Thyroid gland (tissue), 4 donors: ENCODE measurements around the gene TEX48. TPM values are rescaled to one million over a fixed set of nuclear protein-coding genes. Genes with fewer than 3 reads are reported as not detected.

Experiments used
- DNase-seq, 2 donors: peaks; one replicate each; pipeline ENCODE4 v3.0.0-alpha.2; 2019
- H3K27ac ChIP-seq, 3 donors: fragments of 200-600 bp; sonication (generic); 1 replicate in 2 of 3; 2 replicates in 1 of 3; pipeline ENCODE4 v1.5.1; 2016 to 2019; ENCODE audit warnings: mild to moderate bottlenecking in 1 of 3, moderate library complexity in 1 of 3
- H3K27me3 ChIP-seq: fragments of 200-600 bp; sonication (generic); one replicate; pipeline ENCODE4 v1.5.1; 2019
- H3K36me3 ChIP-seq, 2 donors: fragments of 200-600 bp; sonication (generic); one replicate each; pipeline ENCODE4 v1.5.1; 2016 to 2019
- H3K4me1 ChIP-seq, 2 donors: fragments of 200-600 bp; sonication (generic); one replicate each; pipeline ENCODE4 v1.5.1; 2017 to 2019
- H3K4me3 ChIP-seq, 3 donors: fragments of 200-600 bp; sonication (generic); replicated peaks in 1 of 3; 1 replicate in 2 of 3; 2 replicates in 1 of 3; pipeline ENCODE4 v1.5.1; 2016; ENCODE audit warnings: mild to moderate bottlenecking in 1 of 3
- H3K9me3 ChIP-seq: fragments of 200-600 bp; sonication (generic); one replicate; pipeline ENCODE4 v1.5.1; 2017
- CTCF ChIP-seq, 6 experiments: fragments of 200-600 bp in 3 of 6; fragments of 450-650 bp in 3 of 6; sonication (generic) in 3 of 6; IDR thresholded peaks; one replicate each; pipeline ENCODE4 v1.5.1; 2016 to 2019; ENCODE audit warnings: antibody characterized with exemption in 6 of 6, mild to moderate bottlenecking in 2 of 6, inconsistent platforms in 1 of 6, moderate library complexity in 1 of 6
- POLR2A ChIP-seq, 2 donors: fragments of 450-650 bp; IDR thresholded peaks; one replicate each; pipeline ENCODE4 v1.6.1; 2017; ENCODE audit warnings: antibody characterized with exemption in 2 of 2, mild to moderate bottlenecking in 2 of 2, moderate library complexity in 1 of 2
- WGBS, 2 donors: methylation state at CpG; one replicate each; pipeline ENCODE4 v1.1.5; 2017; 5-methylcytosine and 5-hydroxymethylcytosine counted together
- intact Hi-C: fragments of 100-400 bp; cut with DNase I; formaldehyde crosslinking; loops from one replicate; pipeline ENCODE4 v1.15.1; 2023
- total RNA-seq, 4 donors: library from RNA; depleted of rRNA; stranded (reverse); fragments of >200 nt; gene quantifications; one replicate each; pipeline ENCODE4 v1.2.3, GENCODE V29; 2016

Gene TEX48
- total RNA-seq, 4 donors from 2014 or later, result not detected

- H3K9me3 ChIP-seq, result no peaks in the 10 kb centered on the region
- no peak for DNase-seq
- intact Hi-C loops, result no loop called here
- TF ChIP-seq POLR2A (IDR thresholded peaks at IDR 0.05) (no peak), CTCF (IDR thresholded peaks at IDR 0.05) (no peak)
- H3K27me3 ChIP-seq, result no peaks in the 10 kb centered on the region
- no peaks in the 10 kb centered on the region for H3K36me3 ChIP-seq
- H3K27ac ChIP-seq, result no peak overlapping the region
- H3K4me3 ChIP-seq, result no peak overlapping the region
- H3K4me1 ChIP-seq, result no peaks in the 10 kb centered on the region
- 94 to 95% methylated on average over 1 of the region's 1 CpG for WGBS, 2 donors
Observed at GRCh38 chr9:114723931-114724330, 41.9 kb upstream of the TEX48 start.

- 54 to 56% methylated on average over 7 of the region's 7 CpGs for WGBS, 2 donors
- intact Hi-C loops, result no loop called here
- no peak for TF ChIP-seq CTCF (IDR thresholded peaks at IDR 0.05)
- TF ChIP-seq POLR2A (IDR thresholded peaks at IDR 0.05), result no peak
Observed at GRCh38 chr9:114722937-114723620, 41.1 kb upstream of the TEX48 start.

GRCh38 chr9:114722081-114722621 is 40.2 kb upstream of the TEX48 start:
- intact Hi-C loops, result no loop called here
- Histone ChIP-seq H3K4me1 (no peaks in the 10 kb centered on the region), H3K27me3 (no peaks in the 10 kb centered on the region), H3K27ac (no peak overlapping the region), H3K36me3 (no peaks in the 10 kb centered on the region), H3K9me3 (no peaks in the 10 kb centered on the region), H3K4me3 (no peak overlapping the region)
- WGBS, 2 donors, result 76 to 83% methylated on average over 7 of the region's 7 CpGs
- no peak for TF ChIP-seq CTCF (IDR thresholded peaks at IDR 0.05)
- no peak for TF ChIP-seq POLR2A (IDR thresholded peaks at IDR 0.05)
- DNase-seq, result no peak

More at GRCh38 chr9:114722937-114723620, 41.1 kb upstream of the TEX48 start:
- H3K4me3 ChIP-seq, result no peak overlapping the region
- H3K4me1 ChIP-seq, result no peaks in the 10 kb centered on the region
- no peak for DNase-seq
- no peaks in the 10 kb centered on the region for H3K36me3 ChIP-seq
- H3K9me3 ChIP-seq, result no peaks in the 10 kb centered on the region
- H3K27ac ChIP-seq, result no peak overlapping the region
- no peaks in the 10 kb centered on the region for H3K27me3 ChIP-seq

- no peak for TF ChIP-seq CTCF (IDR thresholded peaks at IDR 0.05)
- no peak for TF ChIP-seq POLR2A (IDR thresholded peaks at IDR 0.05)
- no peak overlapping the region for H3K4me3 ChIP-seq
- no peak overlapping the region for H3K27ac ChIP-seq
- H3K36me3 ChIP-seq, result no peaks in the 10 kb centered on the region
- no peaks in the 10 kb centered on the region for H3K9me3 ChIP-seq
- DNase-seq, result no peak
- 57% methylated on average over 8 of the region's 8 CpGs for WGBS, 2 donors
- H3K4me1 ChIP-seq, result no peaks in the 10 kb centered on the region
- intact Hi-C loops, result no loop called here
- H3K27me3 ChIP-seq, result no peaks in the 10 kb centered on the region
Observed at GRCh38 chr9:114721491-114722079, 39.6 kb upstream of the TEX48 start.

GRCh38 chr9:114720086-114720676 is 38.2 kb upstream of the TEX48 start:
- DNase-seq, result no peak
- Histone ChIP-seq H3K27me3 (no peaks in the 10 kb centered on the region), H3K36me3 (no peaks in the 10 kb centered on the region), H3K4me3 (no peak overlapping the region), H3K27ac (no peak overlapping the region), H3K9me3 (no peaks in the 10 kb centered on the region), H3K4me1 (no peaks in the 10 kb centered on the region)
- intact Hi-C loops, result no loop called here
- 94 to 100% methylated on average over 2 of the region's 3 CpGs for WGBS, 2 donors
- TF ChIP-seq POLR2A (IDR thresholded peaks at IDR 0.05) (no peak), CTCF (IDR thresholded peaks at IDR 0.05) (no peak)
